NCI-H2171 treated with DMSO at 0.1 percent for 48 hours (cell line): Measurements from ENCODE around the gene GPD1L.
"Not testable (repeated sequence)": the region's sequence is repeated elsewhere in the genome, so short reads cannot be mapped to it uniquely, and the experiment has no call there.

Experiments used
- DNase-seq: peaks from one replicate; lab custom pipeline; 2025; lab: John Stamatoyannopoulos, UW

GPD1L gene

GRCh38 chr3:32106132-32106928 lies at the start of gene GPD1L:
Gene GPD1L, plus strand, starts transcription at chr3:32106620. Its CDS starts 92 bp downstream, at chr3:32106712.
- peak; percentile 76 for DNase-seq

GRCh38 chr3:32058465-32058864 lies 48.0 kb upstream of the GPD1L start:
- not testable (repeated sequence) for DNase-seq

GRCh38 chr3:32062950-32063582 lies 43.4 kb upstream of the GPD1L start:
- no peak for DNase-seq

- no peak for DNase-seq
Measured at GRCh38 chr3:32066686-32067085, 39.7 kb upstream of the GPD1L start.

GRCh38 chr3:32074194-32074593 lies 32.2 kb upstream of the GPD1L start:
- DNase-seq = not testable (repeated sequence)

GRCh38 chr3:32076566-32076965 lies 29.9 kb upstream of the GPD1L start:
- DNase-seq = no peak

- DNase-seq = peak; percentile 3
Measured at GRCh38 chr3:32077260-32078084, 28.9 kb upstream of the GPD1L start.

- DNase-seq = no peak
Measured at GRCh38 chr3:32078085-32078634, 28.3 kb upstream of the GPD1L start.

GRCh38 chr3:32078864-32079263 lies 27.6 kb upstream of the GPD1L start:
- no peak for DNase-seq

GRCh38 chr3:32082721-32083120 lies 23.7 kb upstream of the GPD1L start:
- no peak for DNase-seq

GRCh38 chr3:32083702-32084270 lies 22.6 kb upstream of the GPD1L start:
- DNase-seq = no peak

GRCh38 chr3:32084870-32085269 lies 21.6 kb upstream of the GPD1L start:
- DNase-seq = no peak

GRCh38 chr3:32086464-32086863 lies 20.0 kb upstream of the GPD1L start:
- no peak for DNase-seq

GRCh38 chr3:32089476-32089875 lies 16.9 kb upstream of the GPD1L start:
- no peak for DNase-seq

- no peak for DNase-seq
Measured at GRCh38 chr3:32093204-32093603, 13.2 kb upstream of the GPD1L start.

GRCh38 chr3:32095431-32095830 lies 11.0 kb upstream of the GPD1L start:
- DNase-seq = no peak

- no peak for DNase-seq
Measured at GRCh38 chr3:32097768-32098167, 8.7 kb upstream of the GPD1L start.

GRCh38 chr3:32098528-32098927 lies 7.9 kb upstream of the GPD1L start:
- no peak for DNase-seq

GRCh38 chr3:32100465-32100864 lies 6.0 kb upstream of the GPD1L start:
- DNase-seq = no peak

GRCh38 chr3:32102289-32102688 lies 4.1 kb upstream of the GPD1L start:
- peak; percentile 20 for DNase-seq

- no peak for DNase-seq
Measured at GRCh38 chr3:32104492-32104891, 1.9 kb upstream of the GPD1L start.
